Measurements from ENCODE around the gene CFAP221. TPM values are rescaled to one million over a fixed set of nuclear protein-coding genes. Genes with fewer than 3 reads are reported as not detected.

CFAP221 gene
- total and polyA plus RNA-seq, 2 experiments from 2014 or later = 0.42 to 0.65 TPM

- TF ChIP-seq, protein P1, sequence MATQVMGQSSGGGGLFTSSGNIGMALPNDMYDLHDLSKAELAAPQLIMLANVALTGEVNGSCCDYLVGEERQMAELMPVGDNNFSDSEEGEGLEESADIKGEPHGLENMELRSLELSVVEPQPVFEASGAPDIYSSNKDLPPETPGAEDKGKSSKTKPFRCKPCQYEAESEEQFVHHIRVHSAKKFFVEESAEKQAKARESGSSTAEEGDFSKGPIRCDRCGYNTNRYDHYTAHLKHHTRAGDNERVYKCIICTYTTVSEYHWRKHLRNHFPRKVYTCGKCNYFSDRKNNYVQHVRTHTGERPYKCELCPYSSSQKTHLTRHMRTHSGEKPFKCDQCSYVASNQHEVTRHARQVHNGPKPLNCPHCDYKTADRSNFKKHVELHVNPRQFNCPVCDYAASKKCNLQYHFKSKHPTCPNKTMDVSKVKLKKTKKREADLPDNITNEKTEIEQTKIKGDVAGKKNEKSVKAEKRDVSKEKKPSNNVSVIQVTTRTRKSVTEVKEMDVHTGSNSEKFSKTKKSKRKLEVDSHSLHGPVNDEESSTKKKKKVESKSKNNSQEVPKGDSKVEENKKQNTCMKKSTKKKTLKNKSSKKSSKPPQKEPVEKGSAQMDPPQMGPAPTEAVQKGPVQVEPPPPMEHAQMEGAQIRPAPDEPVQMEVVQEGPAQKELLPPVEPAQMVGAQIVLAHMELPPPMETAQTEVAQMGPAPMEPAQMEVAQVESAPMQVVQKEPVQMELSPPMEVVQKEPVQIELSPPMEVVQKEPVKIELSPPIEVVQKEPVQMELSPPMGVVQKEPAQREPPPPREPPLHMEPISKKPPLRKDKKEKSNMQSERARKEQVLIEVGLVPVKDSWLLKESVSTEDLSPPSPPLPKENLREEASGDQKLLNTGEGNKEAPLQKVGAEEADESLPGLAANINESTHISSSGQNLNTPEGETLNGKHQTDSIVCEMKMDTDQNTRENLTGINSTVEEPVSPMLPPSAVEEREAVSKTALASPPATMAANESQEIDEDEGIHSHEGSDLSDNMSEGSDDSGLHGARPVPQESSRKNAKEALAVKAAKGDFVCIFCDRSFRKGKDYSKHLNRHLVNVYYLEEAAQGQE (IDR thresholded peaks at IDR 0.05; ENCODE audit: unreplicated experiment) = no peak
- TF ChIP-seq POLR2AphosphoS5 (IDR thresholded peaks at IDR 0.05; ENCODE audit: low read depth) = no peak
Observed at GRCh38 chr2:119518401-119519056, 25.7 kb upstream of the CFAP221 start (continued).

- TF ChIP-seq EZH2phosphoT487 (IDR thresholded peaks at IDR 0.05; ENCODE audit: unreplicated experiment) = no peak
- TF ChIP-seq CREB1 (CRISPR knock-in tag; IDR thresholded peaks at IDR 0.05; ENCODE audit: low read depth) = no peak
- TF ChIP-seq STAT1 (IDR thresholded peaks at IDR 0.05; ENCODE audit: unreplicated experiment) = no peak
- TF ChIP-seq, protein P2, sequence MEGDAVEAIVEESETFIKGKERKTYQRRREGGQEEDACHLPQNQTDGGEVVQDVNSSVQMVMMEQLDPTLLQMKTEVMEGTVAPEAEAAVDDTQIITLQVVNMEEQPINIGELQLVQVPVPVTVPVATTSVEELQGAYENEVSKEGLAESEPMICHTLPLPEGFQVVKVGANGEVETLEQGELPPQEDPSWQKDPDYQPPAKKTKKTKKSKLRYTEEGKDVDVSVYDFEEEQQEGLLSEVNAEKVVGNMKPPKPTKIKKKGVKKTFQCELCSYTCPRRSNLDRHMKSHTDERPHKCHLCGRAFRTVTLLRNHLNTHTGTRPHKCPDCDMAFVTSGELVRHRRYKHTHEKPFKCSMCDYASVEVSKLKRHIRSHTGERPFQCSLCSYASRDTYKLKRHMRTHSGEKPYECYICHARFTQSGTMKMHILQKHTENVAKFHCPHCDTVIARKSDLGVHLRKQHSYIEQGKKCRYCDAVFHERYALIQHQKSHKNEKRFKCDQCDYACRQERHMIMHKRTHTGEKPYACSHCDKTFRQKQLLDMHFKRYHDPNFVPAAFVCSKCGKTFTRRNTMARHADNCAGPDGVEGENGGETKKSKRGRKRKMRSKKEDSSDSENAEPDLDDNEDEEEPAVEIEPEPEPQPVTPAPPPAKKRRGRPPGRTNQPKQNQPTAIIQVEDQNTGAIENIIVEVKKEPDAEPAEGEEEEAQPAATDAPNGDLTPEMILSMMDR (conservative IDR thresholded peaks at IDR 0.05; ENCODE audit: low read depth in 2 of 2) = no peak
- TF ChIP-seq EZH2 (IDR thresholded peaks at IDR 0.05; ENCODE audit: low read depth, unreplicated experiment) = no peak
- TF ChIP-seq, protein P1 (IDR thresholded peaks at IDR 0.05; ENCODE audit: unreplicated experiment) = no peak
- TF ChIP-seq POLR2AphosphoS5 (IDR thresholded peaks at IDR 0.05; ENCODE audit: low read depth) = no peak
- ATAC-seq = no peak
- Histone ChIP-seq H3K9me2 (ENCODE audit: insufficient read depth) (0 out of 2 replicates have a peak, but pooled peaks cover 3% of the 10 kb centered on the region), H3K4me1 (ENCODE audit: insufficient read depth) (peaks cover 5% of the 10 kb centered on the region; the same call in 1 of the 2 replicates), H3K4me2 (no peak overlapping the region), H3K79me2 (replicated peaks; ENCODE audit: insufficient read depth) (no peaks in the 10 kb centered on the region), H3K27me3 (ENCODE audit: insufficient read depth) (peaks cover 33% of the 10 kb centered on the region), H4K20me1 (replicated peaks; ENCODE audit: insufficient read depth) (no peaks in the 10 kb centered on the region), H3F3A (replicated peaks; ENCODE audit: low read depth) (no peaks in the 10 kb centered on the region), H3K36me3 (ENCODE audit: insufficient read depth) (no peaks in the 10 kb centered on the region), H3K4me3 (no peak overlapping the region), H2AFZ (no peak overlapping the region), H3K27ac (ENCODE audit: low read depth) (no peak overlapping the region)
- H3K36me3 Mint-ChIP-seq (ENCODE audit: low read depth) = no peaks in the 10 kb centered on the region; the same call in 2 of the 3 replicates
- H3K27ac Mint-ChIP-seq = no peak overlapping the region
- peaks cover 26% of the 10 kb centered on the region for H3K27me3 Mint-ChIP-seq (ENCODE audit: insufficient read depth, low read depth, poor library complexity)
- H3K4me1 Mint-ChIP-seq = peaks cover 8% of the 10 kb centered on the region; the same call in 2 of the 3 replicates
- no peaks in the 10 kb centered on the region for H3K9me3 Mint-ChIP-seq
- H3K4me3 Mint-ChIP-seq = no peak overlapping the region
- DNase-seq (ENCODE audit: low spot score) = no peak
Observed at GRCh38 chr2:119519057-119519408, 25.2 kb upstream of the CFAP221 start.

All from GM23338 (cell line).